Activated CD4-positive, alpha-beta T cell treated with anti-CD3 and anti-CD28 coated beads for 48 hours (primary cell): ENCODE measurements around the gene HPSE2.
"Not testable (repeated sequence)": the region's sequence is repeated elsewhere in the genome, so short reads cannot be mapped to it uniquely, and the experiment has no call there.

Experiments used
- DNase-seq: peaks from one replicate; pipeline ENCODE4 v3.0.0-alpha.2; 2020

HPSE2 gene

GRCh38 chr10:98608411-98608810 lies 627.2 kb downstream of the HPSE2 start:
- DNase-seq, result no peak

GRCh38 chr10:98602224-98602623 lies 633.4 kb downstream of the HPSE2 start:
- no peak for DNase-seq

GRCh38 chr10:98599032-98599610 lies 636.5 kb downstream of the HPSE2 start:
- DNase-seq, result no peak

- DNase-seq, result no peak
Measured at GRCh38 chr10:98596404-98596803, 639.2 kb downstream of the HPSE2 start.

GRCh38 chr10:98589691-98590090 lies 646.0 kb downstream of the HPSE2 start:
- no peak for DNase-seq

GRCh38 chr10:98589007-98589406 lies 646.6 kb downstream of the HPSE2 start:
- DNase-seq, result no peak

- DNase-seq, result no peak
Measured at GRCh38 chr10:98587156-98587837, 648.4 kb downstream of the HPSE2 start.

- DNase-seq, result no peak
Measured at GRCh38 chr10:98586096-98586495, 649.6 kb downstream of the HPSE2 start.

- DNase-seq, result no peak
Measured at GRCh38 chr10:98582363-98582762, 653.3 kb downstream of the HPSE2 start.

GRCh38 chr10:98577578-98577977 lies 658.1 kb downstream of the HPSE2 start:
- no peak for DNase-seq

GRCh38 chr10:98577168-98577567 lies 658.5 kb downstream of the HPSE2 start:
- DNase-seq, result no peak

GRCh38 chr10:98576096-98576495 lies 659.6 kb downstream of the HPSE2 start:
- no peak for DNase-seq

GRCh38 chr10:98572594-98572993 lies 663.1 kb downstream of the HPSE2 start:
- no peak for DNase-seq

- no peak for DNase-seq
Measured at GRCh38 chr10:98570834-98571233, 664.8 kb downstream of the HPSE2 start.

GRCh38 chr10:98569853-98570252 lies 665.8 kb downstream of the HPSE2 start:
- DNase-seq, result no peak

GRCh38 chr10:98568551-98568950 lies 667.1 kb downstream of the HPSE2 start:
- no peak for DNase-seq

GRCh38 chr10:98567391-98568133 lies 668.1 kb downstream of the HPSE2 start:
- DNase-seq, result no peak

GRCh38 chr10:98563811-98564210 lies 671.8 kb downstream of the HPSE2 start:
- no peak for DNase-seq

- no peak for DNase-seq
Measured at GRCh38 chr10:98560565-98560964, 675.1 kb downstream of the HPSE2 start.

- DNase-seq, result no peak
Measured at GRCh38 chr10:98556061-98556460, 679.6 kb downstream of the HPSE2 start.

- DNase-seq, result no peak
Measured at GRCh38 chr10:98555021-98555619, 680.5 kb downstream of the HPSE2 start.

GRCh38 chr10:98541561-98541960 lies 694.1 kb downstream of the HPSE2 start:
- not testable (repeated sequence) for DNase-seq

- DNase-seq, result no peak
Measured at GRCh38 chr10:98539578-98539977, 696.1 kb downstream of the HPSE2 start.

- DNase-seq, result no peak
Measured at GRCh38 chr10:98538472-98538871, 697.2 kb downstream of the HPSE2 start.
